ENCODE measurements around the gene NES.

NES gene

GRCh38 chr1:156652131-156652991 lies 24.8 kb downstream of the NES start:
- no peak for DNase-seq
- no peaks in the 10 kb centered on the region for H3K27me3 ChIP-seq
- H3K36me3 ChIP-seq, result no peaks in the 10 kb centered on the region
- H3K4me3 ChIP-seq (ENCODE audit: low read depth, low read length), result no peak overlapping the region
- no peaks in the 10 kb centered on the region; the same call in 1 of the 2 replicates for H3K9me3 ChIP-seq
- H3K4me1 ChIP-seq, result peaks cover 10% of the 10 kb centered on the region
- TF ChIP-seq CTCF (IDR thresholded peaks at IDR 0.05; ENCODE audit: low read depth, low read length), result no peak

- Histone ChIP-seq H3K36me3 (no peaks in the 10 kb centered on the region; the same call in 1 of the 2 replicates), H3K4me3 (ENCODE audit: low read depth, low read length) (no peak overlapping the region), H3K27me3 (no peaks in the 10 kb centered on the region), H3K4me1 (0 out of 2 replicates have a peak, but pooled peaks cover 3% of the 10 kb centered on the region), H3K9me3 (no peaks in the 10 kb centered on the region; the same call in 1 of the 2 replicates)
- TF ChIP-seq CTCF (IDR thresholded peaks at IDR 0.05; ENCODE audit: low read depth, low read length), result no peak
- no peak for DNase-seq
Measured at GRCh38 chr1:156648951-156649350, 28.3 kb downstream of the NES start.

DNA sequence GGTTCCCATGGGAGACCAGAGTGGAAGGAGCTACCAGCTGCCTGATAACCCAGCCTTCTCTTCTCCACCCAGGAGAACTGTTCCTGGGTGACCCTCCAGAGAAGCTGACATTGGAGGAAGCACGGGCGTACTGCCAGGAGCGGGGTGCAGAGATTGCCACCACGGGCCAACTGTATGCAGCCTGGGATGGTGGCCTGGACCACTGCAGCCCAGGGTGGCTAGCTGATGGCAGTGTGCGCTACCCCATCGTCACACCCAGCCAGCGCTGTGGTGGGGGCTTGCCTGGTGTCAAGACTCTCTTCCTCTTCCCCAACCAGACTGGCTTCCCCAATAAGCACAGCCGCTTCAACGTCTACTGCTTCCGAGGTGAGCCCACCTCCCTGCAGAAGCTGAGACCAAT lies 28.7 kb downstream of the NES start:
- no peak for DNase-seq
- H3K27me3 ChIP-seq, result no peaks in the 10 kb centered on the region
- H3K4me1 ChIP-seq, result 0 out of 2 replicates have a peak, but pooled peaks cover 3% of the 10 kb centered on the region

GRCh38 chr1:156647351-156647750 lies 29.9 kb downstream of the NES start:
- no peak for DNase-seq
- H3K27me3 ChIP-seq, result no peaks in the 10 kb centered on the region
- no peak for TF ChIP-seq CTCF (IDR thresholded peaks at IDR 0.05; ENCODE audit: low read depth, low read length)
- H3K36me3 ChIP-seq, result no peaks in the 10 kb centered on the region; the same call in 1 of the 2 replicates
- H3K9me3 ChIP-seq, result no peaks in the 10 kb centered on the region; the same call in 1 of the 2 replicates
- H3K4me3 ChIP-seq (ENCODE audit: low read depth, low read length), result no peak overlapping the region
- H3K4me1 ChIP-seq, result 0 out of 2 replicates have a peak, but pooled peaks cover 6% of the 10 kb centered on the region

More for the DNA sequence above, 28.7 kb downstream of the NES start:
- TF ChIP-seq CTCF (IDR thresholded peaks at IDR 0.05; ENCODE audit: low read depth, low read length), result no peak
- H3K9me3 ChIP-seq, result no peaks in the 10 kb centered on the region; the same call in 1 of the 2 replicates
- no peaks in the 10 kb centered on the region; the same call in 1 of the 2 replicates for H3K36me3 ChIP-seq
- H3K4me3 ChIP-seq (ENCODE audit: low read depth, low read length), result no peak overlapping the region

- H3K4me3 ChIP-seq (ENCODE audit: low read depth, low read length), result no peak overlapping the region
- no peak for DNase-seq
- H3K27me3 ChIP-seq, result no peaks in the 10 kb centered on the region
- H3K36me3 ChIP-seq, result no peaks in the 10 kb centered on the region; the same call in 1 of the 2 replicates
- no peaks in the 10 kb centered on the region; the same call in 1 of the 2 replicates for H3K9me3 ChIP-seq
- TF ChIP-seq CTCF (IDR thresholded peaks at IDR 0.05; ENCODE audit: low read depth, low read length), result no peak
- 0 out of 2 replicates have a peak, but pooled peaks cover 6% of the 10 kb centered on the region for H3K4me1 ChIP-seq
Measured at GRCh38 chr1:156646738-156647211, 30.4 kb downstream of the NES start.

- no peaks in the 10 kb centered on the region for H3K9me3 ChIP-seq
- H3K27me3 ChIP-seq, result no peaks in the 10 kb centered on the region
- no peak for DNase-seq
- no peak overlapping the region for H3K4me3 ChIP-seq (ENCODE audit: low read depth, low read length)
- H3K36me3 ChIP-seq, result no peaks in the 10 kb centered on the region; the same call in 1 of the 2 replicates
- H3K4me1 ChIP-seq, result 0 out of 2 replicates have a peak, but pooled peaks cover 9% of the 10 kb centered on the region
- TF ChIP-seq CTCF (IDR thresholded peaks at IDR 0.05; ENCODE audit: low read depth, low read length), result no peak
Measured at GRCh38 chr1:156645666-156646065, 31.5 kb downstream of the NES start.

Data from BE2C (cell line).